Measurements from ENCODE around the gene NKIRAS2.

NKIRAS2 gene

GRCh38 chr17:42027961-42028790 is 8.3 kb downstream of the NKIRAS2 start:
- DNase-seq: no peak

DNA sequence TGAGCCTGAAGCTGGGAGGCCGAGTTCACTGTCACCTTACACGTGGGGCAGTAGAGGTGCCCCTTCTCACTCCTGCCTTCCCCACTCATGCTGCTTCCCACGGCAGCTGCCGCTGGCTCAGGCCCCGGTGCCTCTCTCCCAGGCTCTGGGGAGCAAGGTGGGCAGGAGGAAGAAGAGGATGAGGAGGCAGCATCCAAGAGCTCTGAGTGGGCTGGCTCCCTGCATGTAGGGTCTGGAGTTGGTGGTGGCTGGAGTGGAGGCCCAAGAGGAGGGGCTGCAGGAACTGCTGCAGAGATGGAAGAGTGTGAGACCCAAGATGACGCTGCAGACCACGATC is 8.9 kb downstream of the NKIRAS2 start:
- no peak for DNase-seq

GRCh38 chr17:42031584-42031983 is 11.7 kb downstream of the NKIRAS2 start:
- no peak for DNase-seq

DNA sequence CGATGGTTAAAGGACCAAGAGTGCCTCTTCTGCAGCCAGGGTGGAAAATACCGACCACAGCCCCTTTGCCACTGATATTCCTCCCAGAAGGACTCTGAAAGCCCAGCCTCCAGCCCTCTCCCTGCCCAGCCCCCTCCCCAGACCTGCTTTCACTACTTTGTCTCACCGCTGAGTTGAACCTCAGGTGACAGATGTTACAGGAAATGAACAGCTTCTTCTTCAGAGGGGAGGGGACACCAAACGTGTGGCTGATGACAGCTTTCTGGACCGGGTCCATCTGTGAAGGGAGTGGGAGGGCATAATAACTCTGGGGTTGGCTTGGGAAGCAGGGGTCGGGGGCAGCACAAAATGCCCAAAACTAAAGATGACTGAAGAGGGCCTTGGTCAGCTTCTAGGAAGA is 14.2 kb downstream of the NKIRAS2 start:
- DNase-seq: no peak

DNA sequence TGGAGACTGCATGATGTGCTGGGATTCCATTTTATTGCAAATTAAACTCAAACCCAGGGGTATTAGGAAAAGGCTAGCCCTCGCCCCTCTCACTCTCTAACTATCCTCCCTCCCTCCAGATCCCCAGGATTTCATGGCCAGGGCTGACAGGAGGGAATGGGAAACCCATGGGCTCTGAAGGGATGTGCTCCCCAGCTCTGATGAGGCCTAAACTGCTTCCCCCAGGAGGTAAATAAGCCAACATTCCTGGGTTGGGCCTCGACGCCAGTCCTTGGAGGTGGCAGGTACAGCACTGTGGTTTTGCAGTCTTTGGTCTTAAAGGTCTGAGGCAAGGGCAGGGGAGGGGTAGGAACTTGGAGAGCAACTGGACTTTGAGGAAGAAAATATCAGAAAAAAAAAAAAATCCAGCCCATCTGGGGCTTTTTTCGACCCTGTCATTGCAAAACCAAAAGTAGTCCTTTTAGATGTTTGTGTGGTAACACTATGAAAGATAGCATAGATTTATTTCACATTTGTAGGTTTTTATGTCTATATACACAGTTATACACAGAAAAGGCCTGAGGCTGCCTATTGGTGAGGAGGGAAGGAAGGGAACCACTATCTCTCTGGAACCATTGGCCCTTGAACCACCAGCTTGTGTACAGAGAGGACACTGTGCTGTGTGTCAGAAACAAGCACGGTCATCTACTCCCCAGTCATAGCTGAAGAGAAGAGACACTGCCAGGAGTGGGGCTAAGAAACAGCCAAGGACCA is 18.5 kb downstream of the NKIRAS2 start:
- DNase-seq: no peak

- DNase-seq: no peak
Measured at GRCh38 chr17:42039794-42040763, 20.2 kb downstream of the NKIRAS2 start.

GRCh38 chr17:42040818-42041217 is 20.9 kb downstream of the NKIRAS2 start:
- no peak for DNase-seq

DNA sequence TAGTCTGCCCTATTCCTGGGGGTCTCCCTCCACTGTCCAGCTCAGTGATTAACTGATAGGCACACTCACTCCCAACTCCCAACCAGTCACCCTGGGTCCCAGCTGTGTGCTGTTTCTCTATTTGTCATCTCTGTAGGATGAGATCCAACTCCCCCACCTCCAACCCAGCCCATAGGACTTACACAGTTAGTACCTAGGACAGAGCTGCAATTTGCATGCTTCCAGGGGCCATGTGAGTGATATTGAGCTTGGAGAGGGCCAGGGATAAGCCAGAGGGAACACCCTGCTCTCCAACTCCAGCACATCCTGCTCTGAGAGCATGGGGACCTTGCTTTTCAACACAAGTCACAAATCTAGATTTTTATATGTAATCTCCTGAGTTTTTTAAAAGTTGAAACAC is 21.7 kb downstream of the NKIRAS2 start:
- DNase-seq: no peak

DNA sequence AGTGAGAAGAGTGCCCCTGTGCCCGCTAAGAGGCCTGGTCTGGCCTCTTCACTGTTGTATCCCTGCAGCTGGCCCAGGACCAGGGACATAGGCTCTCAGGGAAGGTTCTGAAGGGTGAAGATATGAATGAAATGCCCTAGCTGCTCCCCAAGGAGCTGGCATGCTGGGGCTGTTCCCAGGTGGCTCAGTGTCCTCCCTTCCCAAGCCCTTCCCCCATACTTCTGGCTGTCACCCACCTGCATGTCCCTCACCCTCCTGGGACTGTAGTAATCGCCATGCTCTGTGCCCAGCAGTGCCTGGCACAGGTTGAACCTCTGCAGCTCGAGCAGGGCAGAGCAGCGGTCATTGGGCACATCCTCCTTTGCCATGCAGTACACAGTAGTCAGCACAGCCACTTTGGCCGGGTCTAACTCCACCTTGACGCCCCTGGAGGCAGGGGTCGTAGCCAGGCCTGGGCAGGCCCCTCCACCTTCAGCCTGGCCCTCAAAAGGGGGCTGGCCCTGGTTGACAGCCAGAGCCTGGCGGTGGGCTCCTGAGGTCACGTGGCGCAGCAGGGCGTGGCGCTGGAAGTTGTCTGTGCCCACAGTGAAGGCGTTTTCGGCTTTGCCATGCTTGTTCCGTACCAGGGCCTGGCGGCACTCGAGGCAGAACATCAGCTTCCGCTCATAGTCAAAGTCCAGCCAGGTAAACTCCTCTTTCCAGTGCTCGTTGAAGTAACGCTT is 22.9 kb downstream of the NKIRAS2 start:
- no peak for DNase-seq

GRCh38 chr17:42045719-42046118 is 25.8 kb downstream of the NKIRAS2 start:
- no peak for DNase-seq

GRCh38 chr17:42047343-42047742 is 27.5 kb downstream of the NKIRAS2 start:
- DNase-seq: no peak

- DNase-seq: no peak
Measured at GRCh38 chr17:42049834-42050392, 30.0 kb downstream of the NKIRAS2 start.

- peak; percentile 40 for DNase-seq
Measured at GRCh38 chr17:42050393-42051012, 30.6 kb downstream of the NKIRAS2 start, which contains the start of gene C17orf113. TSS of gene C17orf113 (minus strand) at chr17:42050601. CDS start at chr17:42043376, 7,225 bp downstream.

- DNase-seq: no peak
Measured at GRCh38 chr17:42051013-42051400, 31.1 kb downstream of the NKIRAS2 start.

- no peak for DNase-seq
Measured at GRCh38 chr17:42051645-42052044, 31.8 kb downstream of the NKIRAS2 start.

GRCh38 chr17:42052346-42052877 is 32.5 kb downstream of the NKIRAS2 start:
- DNase-seq: no peak

- no peak for DNase-seq
Measured at GRCh38 chr17:42053731-42054500, 34.0 kb downstream of the NKIRAS2 start.

DNA sequence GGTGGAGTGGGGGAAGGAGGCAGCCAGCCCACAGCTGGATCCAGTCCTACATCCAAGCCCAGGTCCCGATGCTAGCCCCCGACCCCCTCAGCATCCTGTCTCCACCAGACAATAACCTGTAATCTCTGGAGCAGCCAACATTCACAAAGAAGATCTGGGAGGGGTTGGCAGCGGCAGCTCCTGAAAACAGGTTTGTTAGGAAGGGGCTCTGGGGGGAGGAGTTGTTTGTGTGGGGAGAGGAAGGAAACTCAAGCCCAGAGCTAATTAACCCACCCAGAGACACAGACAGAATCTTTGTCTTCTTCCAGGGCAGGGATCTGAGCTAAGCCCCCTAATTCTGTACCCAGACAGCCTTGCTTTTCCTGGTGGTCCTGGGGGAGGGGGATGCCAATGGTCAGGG is 35.1 kb downstream of the NKIRAS2 start:
- DNase-seq: no peak

GRCh38 chr17:42055496-42055895 is 35.6 kb downstream of the NKIRAS2 start:
- DNase-seq: no peak

- no peak for DNase-seq
Measured at GRCh38 chr17:42056635-42057034, 36.7 kb downstream of the NKIRAS2 start.

All from GDM1 (cell line).